CD4-positive, CD25-positive, alpha-beta regulatory T cell (primary cell): ENCODE data around the gene MPV17L2. TPM values are rescaled to one million over a fixed set of nuclear protein-coding genes. Genes with fewer than 3 reads are reported as not detected.

ENCODE experiments used
- ATAC-seq, 2 donors: fragments of 150-1000 bp; cut with Tn5 transposase; one replicate each; pipeline ENCODE4 v1.10.0; 2021; ENCODE audit warnings: low read depth in 2 of 2, moderate number of reproducible peaks in 2 of 2, moderate library complexity in 1 of 2
- DNase-seq, 3 donors: peaks; one replicate each; pipeline versions ENCODE4 v3.0.0 to v3.0.0-alpha.2; 2012 to 2022; ENCODE audit warnings: mixed read lengths in 1 of 3
- H3K27ac ChIP-seq: one replicate; pipeline ENCODE4 v1.7.0; 2013; ENCODE audit warnings: mild to moderate bottlenecking, low read length; ENCODE audit not compliant: insufficient read depth, poor library complexity, severe bottlenecking
- H3K27me3 ChIP-seq: one replicate; pipeline ENCODE4 v1.7.0; 2013; ENCODE audit warnings: low read length; ENCODE audit not compliant: control insufficient read depth, insufficient read depth
- H3K36me3 ChIP-seq: one replicate; pipeline ENCODE4 v1.7.0; 2013; ENCODE audit warnings: mild to moderate bottlenecking, low read length, moderate library complexity; ENCODE audit not compliant: control insufficient read depth, insufficient read depth
- H3K4me1 ChIP-seq: 2 replicates; pipeline ENCODE4 v1.7.0; 2013; ENCODE audit warnings: mild to moderate bottlenecking, low read length; ENCODE audit not compliant: insufficient read depth, control insufficient read depth, poor library complexity, severe bottlenecking
- H3K4me3 ChIP-seq: one replicate; pipeline ENCODE4 v1.7.0; 2013; ENCODE audit warnings: low read depth, mild to moderate bottlenecking, low read length, moderate library complexity
- H3K9me3 ChIP-seq, 2 experiments: 1 replicate in 1 of 2; 2 replicates in 1 of 2; pipeline ENCODE4 v1.7.0; 2013; ENCODE audit warnings: low read length in 2 of 2, mild to moderate bottlenecking in 1 of 2, moderate library complexity in 1 of 2; ENCODE audit not compliant: control insufficient read depth in 2 of 2
- H3K27ac Mint-ChIP-seq, 3 donors: one replicate each; pipeline ENCODE4 v1.8.0; 2020 to 2022; ENCODE audit warnings: mild to moderate bottlenecking in 3 of 3, mixed read lengths in 3 of 3, moderate library complexity in 2 of 3
- H3K27me3 Mint-ChIP-seq: one replicate; pipeline ENCODE4 v1.8.0; 2022; ENCODE audit warnings: mild to moderate bottlenecking, mixed read lengths
- H3K36me3 Mint-ChIP-seq: one replicate; pipeline ENCODE4 v1.8.0; 2020; ENCODE audit warnings: mixed read lengths
- H3K4me1 Mint-ChIP-seq, 4 donors: one replicate each; pipeline ENCODE4 v1.8.0; 2020 to 2022; ENCODE audit warnings: mixed read lengths in 4 of 4, mild to moderate bottlenecking in 1 of 4
- H3K4me3 Mint-ChIP-seq, 4 donors: one replicate each; pipeline ENCODE4 v1.8.0; 2020 to 2022; ENCODE audit warnings: mild to moderate bottlenecking in 4 of 4, mixed read lengths in 4 of 4, moderate library complexity in 3 of 4
- H3K9me3 Mint-ChIP-seq, 7 donors: one replicate each; pipeline ENCODE4 v1.8.0; 2020 to 2022; ENCODE audit warnings: mixed read lengths in 7 of 7, mild to moderate bottlenecking in 3 of 7, moderate library complexity in 2 of 7
- polyA plus RNA-seq, 4 donors: library from polyadenylated mRNA; unstranded; fragments of 300-500 nt; fragmentation: Illumina TruSeq; gene quantifications; one replicate each; pipeline ENCODE4 v1.2.3, GENCODE V29; 2021
- total RNA-seq: library from RNA; stranded (reverse); gene quantifications from one replicate; pipeline ENCODE4 v1.2.3, GENCODE V29; 2022

MPV17L2 gene
- total and polyA plus RNA-seq, 5 donors from 2014 or later: 5.5 to 20.8 (median 12.6) TPM

- peaks cover 0 to 2% (median 0%) of the 10 kb centered on the region in 7 donors for H3K9me3 Mint-ChIP-seq
- H3K27me3 ChIP-seq: no peaks in the 10 kb centered on the region
- peaks cover 22% of the 10 kb centered on the region for H3K4me1 ChIP-seq
- peak overlapping the region; percentile 74 to 97 (median 95) for H3K27ac Mint-ChIP-seq
- H3K9me3 ChIP-seq: no peaks in the 10 kb centered on the region
- peaks cover 5 to 24% (median 12%) of the 10 kb centered on the region in 4 donors for H3K4me1 Mint-ChIP-seq
- H3K36me3 ChIP-seq: peaks cover 15% of the 10 kb centered on the region
- no peak overlapping the region for H3K4me3 ChIP-seq
- ATAC-seq: no peak
- peaks cover 10% of the 10 kb centered on the region for H3K36me3 Mint-ChIP-seq
- H3K27ac ChIP-seq: peak overlapping the region; percentile 84
- H3K27me3 Mint-ChIP-seq: peaks cover 6% of the 10 kb centered on the region
- DNase-seq: no peak
- H3K4me3 Mint-ChIP-seq: peak overlapping the region; percentile 21 to 94 (median 92)
Measured at GRCh38 chr19:18150776-18151624, 42.0 kb upstream of the MPV17L2 start.

GRCh38 chr19:18152442-18152816, 40.6 kb upstream of the MPV17L2 start:
- Mint-ChIP-seq H3K27ac (peak overlapping the region; percentile 92 to 97 (median 95)), H3K36me3 (peaks cover 3% of the 10 kb centered on the region), H3K4me3 (peak overlapping the region; percentile 92 to 98 (median 94)), H3K9me3 (peaks cover 0 to 2% (median 0%) of the 10 kb centered on the region in 7 donors), H3K4me1 (peaks cover 5 to 29% (median 12%) of the 10 kb centered on the region in 4 donors), H3K27me3 (peaks cover 6% of the 10 kb centered on the region)
- peaks cover 3% of the 10 kb centered on the region for H3K36me3 ChIP-seq
- H3K4me1 ChIP-seq: peaks cover 22% of the 10 kb centered on the region
- no peaks in the 10 kb centered on the region for H3K27me3 ChIP-seq
- ATAC-seq: peak; percentile 68 to 70
- H3K9me3 ChIP-seq: no peaks in the 10 kb centered on the region
- peak; percentile 96 to 99 (median 97) for DNase-seq
- H3K27ac ChIP-seq: peak overlapping the region; percentile 84
- peak overlapping the region; percentile 71 for H3K4me3 ChIP-seq

DNA sequence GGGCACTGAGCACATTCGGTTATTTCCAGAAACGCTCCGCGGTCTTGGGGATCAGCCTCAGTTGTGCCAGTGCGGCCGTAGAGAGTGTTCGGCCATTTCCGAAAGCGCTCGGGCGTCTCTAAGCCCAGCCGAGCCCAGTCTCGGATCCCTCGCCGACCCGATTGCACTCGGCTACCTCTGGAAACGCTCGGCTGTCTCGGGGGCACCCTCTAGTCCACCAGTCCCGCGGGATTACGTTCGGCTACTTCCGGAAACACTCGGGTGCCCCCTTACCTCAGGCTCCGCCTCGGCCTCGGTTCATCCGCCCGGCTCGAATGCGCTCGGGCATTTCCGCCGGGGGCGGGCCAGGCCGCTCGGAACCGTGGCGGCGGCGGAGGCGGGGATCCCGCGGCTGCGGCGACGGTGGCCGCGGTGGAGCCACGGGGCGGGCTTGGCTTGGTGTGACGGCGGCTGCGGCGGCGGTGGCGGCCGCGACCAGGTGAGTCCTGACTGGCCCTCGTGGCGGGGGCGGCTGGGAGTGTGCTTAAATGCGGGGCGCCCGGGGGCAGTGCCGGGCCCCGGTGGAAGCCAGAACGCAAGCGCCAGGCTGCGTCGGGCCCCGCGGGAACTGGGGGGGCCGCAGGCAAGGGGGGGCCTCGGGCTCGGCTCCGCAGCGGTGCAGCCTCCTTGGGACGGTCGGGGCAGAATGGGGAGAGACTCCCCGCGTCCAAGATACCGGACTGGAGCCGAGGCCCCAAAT, 40.0 kb upstream of the MPV17L2 start, which contains the start of gene PIK3R2:
PIK3R2 (plus strand) TSS at position 347 of the 739 bp plus-strand sequence. CDS start 2,717 bp downstream, outside the sequence.
- Mint-ChIP-seq H3K27ac (peak within 1 kb of the TSS; percentile 92 to 97 (median 95)), H3K4me1 (peaks cover 5 to 29% (median 12%) of the 10 kb centered on the region in 4 donors), H3K36me3 (peaks cover 3% of the 10 kb centered on the region), H3K4me3 (peak within 1 kb of the TSS; percentile 92 to 98 (median 94)), H3K9me3 (peaks cover 0 to 2% (median 0%) of the 10 kb centered on the region in 7 donors), H3K27me3 (peaks cover 6% of the 10 kb centered on the region)
- Histone ChIP-seq H3K27me3 (no peaks in the 10 kb centered on the region), H3K4me1 (peaks cover 22% of the 10 kb centered on the region), H3K9me3 (no peaks in the 10 kb centered on the region), H3K36me3 (no peaks in the 10 kb centered on the region), H3K27ac (peak within 1 kb of the TSS; percentile 84), H3K4me3 (peak within 1 kb of the TSS; percentile 71)
- peak; percentile 86 to 87 for ATAC-seq
- DNase-seq: peak; percentile 99 to 100 (median 99)

DNA sequence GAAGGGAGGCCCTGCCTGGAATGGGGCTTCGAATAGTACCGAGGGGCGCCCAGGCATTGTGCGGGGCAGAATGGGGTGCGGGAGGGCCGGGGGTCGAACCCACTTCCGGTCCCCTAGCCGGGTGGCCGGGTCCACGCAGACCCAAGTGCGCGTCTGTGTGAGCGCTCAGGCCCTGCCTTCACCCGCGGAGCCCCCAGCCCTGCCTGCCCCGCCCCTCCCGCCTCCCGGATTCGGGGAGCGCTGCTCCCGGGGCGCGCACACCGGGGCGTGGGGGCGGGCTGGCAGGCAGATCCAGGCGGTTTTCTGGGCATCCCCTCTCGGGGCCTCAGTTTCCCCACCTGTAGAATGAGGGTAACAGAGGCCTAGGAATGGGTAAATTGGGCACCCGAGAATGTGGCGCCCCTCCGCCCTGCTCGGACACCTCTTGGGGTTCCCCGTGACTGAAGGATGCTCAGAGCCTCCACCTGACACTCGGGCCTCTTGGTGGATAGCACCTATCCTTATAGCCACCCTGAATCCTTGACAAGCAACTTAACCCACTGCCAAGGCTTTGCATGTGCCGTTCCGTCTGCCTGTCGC, 39.4 kb upstream of the MPV17L2 start:
- Histone ChIP-seq H3K27me3 (no peaks in the 10 kb centered on the region), H3K27ac (peak overlapping the region; percentile 84), H3K4me1 (peaks cover 22% of the 10 kb centered on the region), H3K4me3 (peak overlapping the region; percentile 26), H3K9me3 (no peaks in the 10 kb centered on the region), H3K36me3 (no peaks in the 10 kb centered on the region)
- Mint-ChIP-seq H3K9me3 (peaks cover 0 to 2% (median 0%) of the 10 kb centered on the region in 7 donors), H3K27ac (peak overlapping the region; percentile 38 to 94 (median 93)), H3K36me3 (peaks cover 3% of the 10 kb centered on the region), H3K27me3 (peaks cover 6% of the 10 kb centered on the region), H3K4me3 (peak overlapping the region; percentile 92 to 95 (median 94)), H3K4me1 (peaks cover 5 to 29% (median 12%) of the 10 kb centered on the region in 4 donors)
- ATAC-seq: no peak
- peak; percentile 10 to 38 (median 11) for DNase-seq

GRCh38 chr19:18155095-18156087, 37.6 kb upstream of the MPV17L2 start:
- no peaks in the 10 kb centered on the region for H3K36me3 ChIP-seq
- Mint-ChIP-seq H3K27me3 (peaks cover 6% of the 10 kb centered on the region), H3K27ac (no peak overlapping the region), H3K4me3 (peak overlapping the region in 3 of 4 donors; percentile 87 to 93 (median 88)), H3K9me3 (peaks cover 0 to 2% (median 0%) of the 10 kb centered on the region in 7 donors), H3K4me1 (peaks cover 5 to 32% (median 12%) of the 10 kb centered on the region in 4 donors), H3K36me3 (peaks cover 1% of the 10 kb centered on the region)
- H3K4me1 ChIP-seq: peaks cover 22% of the 10 kb centered on the region
- H3K27me3 ChIP-seq: no peaks in the 10 kb centered on the region
- DNase-seq (no peak), ATAC-seq (no peak)
- H3K9me3 ChIP-seq: no peaks in the 10 kb centered on the region
- H3K27ac ChIP-seq: no peak overlapping the region
- H3K4me3 ChIP-seq: no peak overlapping the region

DNA sequence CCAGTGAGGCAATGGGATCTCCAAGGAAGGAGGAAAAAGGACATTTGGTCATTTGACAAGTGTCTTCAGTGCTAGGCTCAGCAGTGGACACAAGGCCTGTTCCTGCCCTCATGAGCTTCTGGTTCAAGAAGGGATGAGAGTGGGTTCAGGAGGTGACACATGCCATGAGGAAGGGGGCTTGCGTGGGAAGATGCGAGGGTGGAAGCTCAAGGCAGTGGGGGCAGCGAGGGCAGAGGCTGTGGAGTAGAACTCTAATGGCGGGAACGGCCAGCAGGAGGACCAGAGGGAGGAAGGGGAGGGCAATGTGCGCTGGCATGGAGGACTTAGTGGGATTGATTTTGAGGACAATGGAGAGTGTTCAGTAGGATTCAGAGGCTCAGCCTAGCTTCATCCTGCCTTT, 36.8 kb upstream of the MPV17L2 start:
- H3K4me3 Mint-ChIP-seq: peak overlapping the region in 3 of 4 donors; percentile 1 to 65 (median 44)
- peaks cover 3% of the 10 kb centered on the region for H3K36me3 Mint-ChIP-seq
- Histone ChIP-seq H3K27ac (no peak overlapping the region), H3K9me3 (no peaks in the 10 kb centered on the region), H3K27me3 (no peaks in the 10 kb centered on the region), H3K4me1 (peaks cover 27% of the 10 kb centered on the region), H3K4me3 (no peak overlapping the region), H3K36me3 (no peaks in the 10 kb centered on the region)
- H3K4me1 Mint-ChIP-seq: peaks cover 5 to 37% (median 12%) of the 10 kb centered on the region in 4 donors
- ATAC-seq (no peak), DNase-seq (no peak)
- peak overlapping the region in 1 of 3 donors; percentile 60 for H3K27ac Mint-ChIP-seq
- peaks cover 0 to 2% (median 0%) of the 10 kb centered on the region in 7 donors for H3K9me3 Mint-ChIP-seq
- H3K27me3 Mint-ChIP-seq: peaks cover 6% of the 10 kb centered on the region
